ENCODE data around the gene HLA-DRA.

The HLA-DRA gene

GRCh38 chr6:32439602-32440214 lies at the start of gene HLA-DRA:
Gene HLA-DRA (plus strand): TSS chr6:32439887. CDS start chr6:32439951, 64 bp downstream.
- DNase-seq = peak in 2 of 56 donors; percentile 10 to 27

GRCh38 chr6:32391505-32391904 lies 48.2 kb upstream of the HLA-DRA start:
- DNase-seq = no peak

DNA sequence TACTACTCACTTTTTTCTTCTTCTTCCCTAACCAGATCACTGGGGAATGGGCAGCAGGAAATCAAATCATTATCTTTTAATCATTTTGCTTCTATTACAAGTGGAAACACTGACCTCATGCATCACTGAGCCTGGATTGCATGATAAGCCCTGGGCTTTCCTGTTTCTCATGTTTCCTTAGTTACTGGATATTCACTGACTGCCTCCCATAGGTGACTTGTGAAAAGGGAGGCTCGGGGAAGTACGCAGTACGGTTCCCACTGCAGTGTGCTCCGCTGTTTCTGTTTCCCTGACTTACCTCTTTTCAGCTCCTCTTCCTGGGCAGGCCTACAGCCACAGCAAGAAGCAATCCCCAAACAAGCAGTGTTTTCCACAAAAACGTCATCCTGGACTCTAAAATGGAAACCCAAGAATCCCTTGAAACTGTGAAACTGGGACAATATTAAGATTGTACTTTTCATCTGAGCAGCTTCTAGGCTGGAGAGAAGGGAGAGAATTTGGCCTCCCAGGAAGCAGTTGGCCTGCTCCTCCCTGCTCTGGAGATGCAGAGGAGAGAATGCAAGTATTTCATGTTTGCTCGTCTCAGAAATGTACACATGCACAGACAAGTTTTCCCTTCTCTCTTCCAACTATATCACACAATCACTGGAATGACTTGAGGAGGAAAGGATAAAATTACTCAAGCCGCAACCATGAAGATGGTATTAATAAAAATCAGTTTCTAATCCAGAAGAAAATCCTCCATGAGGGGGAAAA lies 45.8 kb upstream of the HLA-DRA start:
- DNase-seq = no peak

- no peak for DNase-seq
Measured at GRCh38 chr6:32396028-32396427, 43.7 kb upstream of the HLA-DRA start.

DNA sequence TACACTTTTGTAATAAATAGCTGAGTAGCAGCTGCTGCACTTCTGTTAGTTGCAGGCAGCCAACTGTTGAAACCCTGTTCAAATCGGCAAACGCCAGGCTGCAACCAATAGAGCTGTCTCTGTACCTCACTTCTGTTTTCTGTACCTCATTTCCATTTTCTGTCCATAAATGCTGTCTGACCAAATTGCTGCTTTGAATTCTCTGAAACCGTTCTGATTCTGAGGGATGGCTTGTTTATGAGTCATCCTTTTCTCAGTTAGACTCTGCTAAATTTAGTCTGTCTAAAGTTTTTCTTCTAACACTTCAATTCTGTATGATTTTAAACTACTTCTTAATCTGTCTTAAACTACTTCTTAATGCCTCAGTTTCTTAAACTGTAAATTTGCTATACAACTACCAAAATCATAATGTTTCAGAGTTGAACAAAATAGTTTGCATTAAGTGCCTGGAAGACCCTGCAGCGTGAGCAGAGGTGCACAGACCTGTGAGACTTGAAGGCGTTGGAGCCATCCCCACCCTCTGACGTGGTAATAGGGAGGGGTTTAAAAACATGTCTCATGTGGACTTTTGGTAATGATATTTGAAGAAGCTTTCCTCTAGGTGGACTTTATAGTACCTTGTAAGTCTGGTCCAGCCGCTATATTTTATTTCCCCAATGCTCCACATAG lies 42.3 kb upstream of the HLA-DRA start:
- DNase-seq = no peak

DNA sequence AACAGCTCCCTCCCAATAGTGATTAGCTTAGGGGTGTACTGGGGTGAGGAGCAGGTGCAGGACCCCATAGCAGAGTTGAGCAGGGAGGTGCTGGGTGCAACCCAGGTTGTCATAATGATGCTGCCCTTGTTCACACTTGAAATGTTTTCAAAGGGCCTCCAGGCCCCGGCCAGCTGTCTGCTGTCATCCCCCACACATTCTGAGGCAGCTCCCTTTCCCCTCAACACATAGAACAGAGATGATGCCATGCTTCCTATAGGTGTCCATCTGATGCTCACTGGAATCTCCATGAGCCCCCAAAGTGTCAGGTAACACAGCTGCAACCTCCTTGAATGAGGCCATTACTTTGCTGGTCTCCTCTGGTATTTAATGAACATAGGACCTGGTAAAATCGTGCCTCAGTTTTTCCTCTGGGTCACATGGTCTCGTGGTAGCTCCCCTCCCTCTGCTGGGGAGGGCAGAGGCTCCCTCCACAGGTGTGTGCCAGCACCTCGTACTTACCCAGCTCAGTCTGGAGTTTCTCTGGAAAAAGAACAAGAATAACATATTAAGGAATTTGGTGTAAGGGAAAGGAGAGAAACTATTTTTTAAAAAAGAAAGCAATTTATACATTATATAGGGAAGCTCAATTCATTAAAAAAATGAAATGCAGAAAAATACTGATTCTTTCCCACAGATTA lies 38.3 kb upstream of the HLA-DRA start:
- no peak for DNase-seq

GRCh38 chr6:32402812-32403211 lies 36.9 kb upstream of the HLA-DRA start:
- DNase-seq = no peak

DNA sequence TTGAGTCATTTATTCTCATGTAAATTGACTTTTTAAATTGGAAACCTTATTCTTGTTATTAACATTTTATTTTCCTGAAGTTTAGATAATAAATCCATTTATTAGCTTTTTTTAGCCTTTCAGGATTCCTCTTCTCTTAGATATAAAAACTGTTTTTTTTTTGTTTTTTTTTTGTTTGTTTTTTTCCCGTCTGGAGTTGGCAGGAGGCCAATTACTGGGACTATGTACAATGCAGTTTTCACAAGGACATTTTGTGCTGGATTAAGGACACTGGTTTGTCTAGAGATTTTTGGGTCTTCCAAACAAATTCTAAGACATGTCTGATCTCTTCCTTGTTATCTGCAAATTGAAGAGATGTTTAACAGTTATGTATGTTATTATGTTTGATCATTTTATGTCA lies 34.0 kb upstream of the HLA-DRA start:
- DNase-seq = no peak

DNA sequence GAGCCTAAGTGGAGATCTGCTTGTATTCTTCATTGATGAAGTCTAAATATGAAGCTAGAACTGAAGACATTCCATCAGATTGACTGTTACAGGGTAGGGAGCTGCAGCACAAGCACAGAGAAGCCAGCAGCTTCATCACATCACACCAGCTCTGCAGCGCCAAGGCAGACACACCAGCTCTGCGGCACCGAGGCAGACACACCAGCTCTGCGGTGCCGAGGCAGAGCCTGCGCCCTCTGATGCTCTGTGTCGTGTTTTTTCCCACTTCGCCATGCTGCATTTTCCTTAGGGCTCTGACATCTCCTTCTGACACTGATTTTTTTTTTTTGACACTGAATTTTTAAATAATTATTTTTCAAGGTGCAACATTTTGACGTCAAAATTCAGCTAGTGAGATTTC lies 33.5 kb upstream of the HLA-DRA start:
- no peak for DNase-seq

DNA sequence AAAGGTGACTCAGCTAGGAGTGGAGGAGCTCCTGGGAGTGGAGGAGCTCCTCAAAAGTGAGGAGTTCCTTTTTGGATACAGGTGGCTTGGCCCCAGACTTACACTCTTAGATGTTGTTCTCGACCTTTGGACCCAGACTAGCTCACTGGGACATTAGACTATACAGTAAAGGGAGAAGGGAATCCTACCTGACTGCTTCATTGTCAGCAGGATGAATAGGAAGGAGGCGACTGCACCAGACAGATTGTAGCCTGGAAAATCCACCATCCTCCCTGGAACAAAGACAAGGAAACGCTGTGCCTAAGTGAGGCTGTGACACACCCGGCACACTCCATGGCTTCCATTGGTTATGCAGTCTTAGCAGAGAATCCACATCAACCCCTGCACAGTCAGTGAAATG lies 32.8 kb upstream of the HLA-DRA start, which contains the start of gene BTNL2:
TSS of gene BTNL2 (minus strand) at position 325 of the 400 bp plus-strand sequence. CDS start at position 267, 58 bp downstream.
- no peak for DNase-seq

DNA sequence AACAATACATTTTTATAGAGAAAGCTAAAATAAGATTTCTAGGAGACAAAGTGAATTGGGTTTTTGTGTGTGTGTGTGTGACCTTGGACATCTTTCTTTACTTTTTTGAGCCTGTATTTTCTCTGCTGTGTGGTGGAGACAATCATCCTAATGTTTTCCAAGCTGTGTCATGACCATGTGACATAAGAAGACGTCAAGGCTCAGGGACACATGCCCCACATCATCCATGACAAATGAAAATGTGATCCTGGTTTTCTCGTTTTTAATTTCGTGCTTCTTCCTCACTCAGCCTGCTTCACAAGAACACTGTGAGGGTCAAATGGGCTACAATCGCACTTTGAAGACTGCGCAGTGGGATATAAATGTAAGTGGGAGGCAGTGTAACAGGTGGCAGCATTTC lies 28.8 kb upstream of the HLA-DRA start:
- no peak for DNase-seq

- DNase-seq = no peak
Measured at GRCh38 chr6:32411566-32412327, 27.9 kb upstream of the HLA-DRA start.

DNA sequence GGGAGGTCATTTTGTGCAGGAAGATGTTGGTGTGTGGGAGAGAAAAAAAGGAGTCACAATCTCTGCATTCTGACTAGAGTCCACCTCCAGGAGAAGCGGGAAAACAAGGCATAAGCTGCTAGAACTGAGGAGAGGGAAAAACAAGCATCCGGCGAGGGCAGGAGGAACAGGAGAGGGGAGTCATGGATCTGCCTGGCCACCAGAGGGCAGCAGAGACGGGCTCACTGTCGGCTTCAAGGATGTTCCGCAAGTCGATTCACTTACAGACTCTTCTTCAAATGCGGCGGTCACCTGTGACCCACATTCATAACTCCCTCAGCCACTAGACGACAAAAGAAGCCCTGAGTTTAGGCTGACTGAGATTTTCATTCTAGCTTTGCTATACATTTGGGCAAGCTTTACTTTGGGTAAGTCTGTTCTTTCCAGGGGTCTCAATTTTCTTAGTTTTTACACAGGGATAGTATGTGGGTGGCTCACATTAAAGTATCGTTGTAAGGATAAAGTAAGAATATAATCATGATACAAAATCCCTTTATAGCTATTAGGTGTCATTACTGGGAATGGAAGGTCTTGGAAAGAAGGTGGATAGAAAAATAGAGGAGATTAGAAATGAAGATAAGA lies 26.1 kb upstream of the HLA-DRA start:
- DNase-seq = peak in 51 of 56 donors; percentile 6 to 80 (median 33)

DNA sequence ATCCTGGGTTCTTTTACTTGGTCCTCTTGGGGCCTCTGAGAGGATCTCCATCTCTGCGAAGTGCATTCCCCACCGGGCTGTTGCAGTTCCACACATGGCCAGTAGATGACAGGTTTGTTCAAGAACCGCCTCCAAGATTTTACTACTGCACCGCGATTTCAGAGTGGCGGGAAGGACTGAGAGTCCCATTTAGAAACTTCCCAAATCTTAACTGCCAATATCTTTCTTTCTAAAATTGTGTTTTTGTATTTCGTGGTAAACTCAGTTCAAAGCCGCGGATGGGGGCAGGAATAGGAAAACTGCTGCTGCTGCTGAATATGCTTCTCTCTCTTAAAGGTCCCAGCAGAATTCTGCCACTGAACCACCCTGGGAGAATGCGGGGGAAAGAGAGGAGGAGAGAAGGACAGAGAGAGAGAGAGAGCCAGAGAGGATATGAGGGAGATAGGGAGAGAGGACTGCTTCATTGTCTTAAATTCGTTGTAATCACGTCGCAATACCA lies 24.1 kb upstream of the HLA-DRA start:
- DNase-seq = peak in 42 of 56 donors; percentile 1 to 75 (median 22)

DNA sequence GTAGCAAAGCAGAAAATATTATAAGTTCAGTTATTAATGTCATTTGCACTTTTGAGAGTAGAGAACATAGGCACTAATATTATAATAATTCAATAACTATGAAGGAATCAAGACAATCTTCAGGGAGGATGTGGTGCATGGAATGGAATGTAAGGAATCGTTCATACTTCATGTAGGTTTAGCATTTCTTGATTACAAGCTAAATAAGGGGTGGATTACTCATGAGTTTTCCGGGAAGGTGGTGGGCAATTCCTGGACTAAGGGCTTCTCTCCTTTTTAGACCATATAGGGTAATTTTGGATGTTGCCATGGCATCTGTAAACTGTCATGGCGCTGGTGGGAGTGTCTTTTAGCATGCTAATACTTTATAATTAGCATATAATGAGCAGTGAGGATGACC lies 23.7 kb upstream of the HLA-DRA start:
- DNase-seq = no peak

DNA sequence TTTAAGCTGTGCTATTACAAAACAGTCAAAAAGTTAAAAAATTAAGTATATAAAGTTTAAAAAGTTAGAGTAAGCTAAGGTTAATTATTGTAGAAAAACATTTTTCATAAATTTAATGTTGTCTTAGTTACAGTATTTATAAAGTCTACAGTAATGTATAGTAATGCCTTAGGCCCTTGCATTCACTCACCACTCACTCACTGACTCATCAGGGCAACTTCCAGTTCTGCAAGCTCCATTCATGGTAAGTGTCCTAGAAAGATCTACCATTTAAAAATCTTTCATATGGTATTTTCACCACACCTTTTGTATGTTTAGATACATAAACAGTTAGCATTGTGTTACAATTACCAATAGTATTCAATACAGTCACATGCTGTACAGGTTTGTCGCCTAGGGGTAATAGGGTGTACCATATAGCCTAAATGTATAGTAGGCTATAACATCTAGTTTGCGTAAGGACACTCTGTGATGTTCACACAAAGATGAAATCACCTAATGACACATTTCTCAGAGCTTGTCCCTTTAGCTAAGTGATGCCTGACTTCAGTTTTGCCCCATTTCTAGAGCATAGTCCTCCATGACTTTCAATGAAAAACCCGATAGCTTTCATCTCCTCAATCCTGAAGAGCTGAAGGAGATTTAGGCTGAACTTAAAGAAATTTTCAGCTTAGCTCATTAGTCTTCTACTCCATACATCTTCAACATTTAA lies 14.9 kb upstream of the HLA-DRA start:
- DNase-seq = no peak

GRCh38 chr6:32426338-32426737 lies 13.3 kb upstream of the HLA-DRA start:
- DNase-seq = no peak

DNA sequence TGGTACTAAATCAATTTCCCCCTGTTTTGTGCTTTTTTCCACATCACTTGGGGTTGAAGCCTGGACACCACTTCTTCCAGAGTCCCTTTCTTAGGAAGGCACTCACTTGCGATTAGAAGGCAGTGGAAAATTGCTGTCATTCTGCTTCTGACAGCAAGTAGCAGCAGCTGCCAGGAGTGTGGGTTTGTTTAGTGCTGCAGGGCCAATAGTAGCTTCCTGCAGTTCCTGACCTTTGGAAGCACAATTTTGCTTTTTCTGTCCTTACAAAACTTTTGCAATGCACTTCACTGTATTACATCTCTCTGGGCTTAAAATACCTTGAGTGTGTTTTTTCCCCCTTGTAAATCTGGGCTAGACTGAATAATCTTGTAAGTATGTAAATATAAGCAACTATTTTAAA lies 12.5 kb upstream of the HLA-DRA start:
- DNase-seq = no peak

- no peak for DNase-seq
Measured at GRCh38 chr6:32427934-32428474, 11.7 kb upstream of the HLA-DRA start.
